ENCODE data around the gene G6PD.

The G6PD gene

DNA sequence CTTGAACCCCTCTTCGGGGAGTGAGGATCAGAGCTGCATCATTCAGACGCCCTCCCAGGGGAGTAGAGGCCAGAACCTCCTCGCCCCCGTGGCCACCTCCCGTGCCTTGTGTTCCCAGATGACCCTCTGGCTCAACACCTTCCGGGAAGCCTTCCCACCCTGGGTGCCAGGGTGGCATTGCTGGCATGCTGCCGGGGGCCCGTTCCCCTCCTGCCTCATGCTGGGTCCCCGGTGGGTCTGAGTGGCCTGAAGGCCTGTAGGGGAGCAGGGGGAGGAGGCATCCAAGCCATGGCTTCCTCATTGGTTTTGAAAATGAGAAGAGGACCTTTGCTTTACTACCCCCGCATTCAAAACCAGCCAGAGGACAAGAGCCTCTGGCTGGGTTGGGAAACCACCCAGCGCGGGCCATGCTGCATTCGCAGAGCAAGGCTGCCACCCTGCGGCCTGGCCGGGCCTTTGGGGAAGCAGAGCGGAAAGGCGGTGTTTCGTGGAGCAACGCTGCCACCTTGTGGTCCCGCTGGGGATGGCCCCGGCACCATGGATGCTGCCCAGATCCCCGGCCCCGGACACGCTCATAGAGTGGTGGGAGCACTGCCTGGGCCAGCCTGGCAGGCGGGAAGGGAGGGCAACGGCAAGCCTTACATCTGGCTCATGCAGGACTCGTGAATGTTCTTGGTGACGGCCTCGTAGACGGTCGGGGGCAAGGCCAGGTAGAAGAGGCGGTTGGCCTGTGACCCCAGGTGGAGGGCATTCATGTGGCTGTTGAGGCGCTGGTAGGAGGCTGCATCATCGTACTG is 11.9 kb downstream of the G6PD start:
- no peak overlapping the region for H3K4me3 ChIP-seq (ENCODE audit: insufficient read depth in 1 of 2, low read depth in 1 of 2, low read length in 2 of 2)
- H2BK5ac ChIP-seq (ENCODE audit: low read depth, low read length, poor library complexity, severe bottlenecking) = no peak overlapping the region
- peaks cover 4% of the 10 kb centered on the region for H3K79me1 ChIP-seq (replicated peaks; ENCODE audit: low read length, poor library complexity, severe bottlenecking)
- H3K4ac ChIP-seq (ENCODE audit: low read depth in 1 of 2, low read length in 2 of 2) = no peak overlapping the region
- WGBS = 32% methylated on average over 28 of the region's 34 CpGs
- H4K8ac ChIP-seq (ENCODE audit: low read length) = peak overlapping the region; percentile 38
- no peak overlapping the region for H2AK5ac ChIP-seq (ENCODE audit: low read length, severe bottlenecking)
- H2BK120ac ChIP-seq (ENCODE audit: low read depth, low read length) = no peak overlapping the region
- no peak overlapping the region for H3K18ac ChIP-seq (ENCODE audit: low read depth in 1 of 2, low read length in 2 of 2)
- peaks cover 0 to 16% of the 10 kb centered on the region in 2 experiments for H3K27me3 ChIP-seq (ENCODE audit: control insufficient read depth in 1 of 2, insufficient read depth in 1 of 2, low read length in 2 of 2)
- H3K9me3 ChIP-seq (ENCODE audit: control insufficient read depth, low read length) = no peaks in the 10 kb centered on the region
- peak overlapping the region; percentile 16 for H2BK15ac ChIP-seq (ENCODE audit: low read depth, poor library complexity, severe bottlenecking)
- no peak overlapping the region for H3K23ac ChIP-seq (ENCODE audit: low read length in 2 of 2)
- H3K4me1 ChIP-seq (ENCODE audit: control insufficient read depth, insufficient read depth, low read depth, low read length) = peaks cover 22% of the 10 kb centered on the region
- no peak overlapping the region for H3K4me2 ChIP-seq (ENCODE audit: low read length, poor library complexity, severe bottlenecking)
- peak overlapping the region; percentile 4 for H3K27ac ChIP-seq (ENCODE audit: low read length, poor library complexity, severe bottlenecking)
- peaks cover 46 to 58% of the 10 kb centered on the region in 2 experiments for H3K36me3 ChIP-seq (ENCODE audit: control insufficient read depth in 1 of 2, insufficient read depth in 2 of 2, low read depth in 1 of 2, low read length in 2 of 2)
- H4K91ac ChIP-seq (ENCODE audit: low read length) = peak overlapping the region; percentile 73
- peak overlapping the region; percentile 18 for H3K9ac ChIP-seq (ENCODE audit: low read length)
- H2AFZ ChIP-seq (ENCODE audit: low read depth, low read length) = no peak overlapping the region
- peak; percentile 78 for DNase-seq
- peak overlapping the region in 1 of 2 experiments; percentile 69 for H3K14ac ChIP-seq (ENCODE audit: low read length in 2 of 2)
- peak overlapping the region; percentile 46 to 77 for H2BK12ac ChIP-seq (ENCODE audit: low read length in 2 of 2)

DNA sequence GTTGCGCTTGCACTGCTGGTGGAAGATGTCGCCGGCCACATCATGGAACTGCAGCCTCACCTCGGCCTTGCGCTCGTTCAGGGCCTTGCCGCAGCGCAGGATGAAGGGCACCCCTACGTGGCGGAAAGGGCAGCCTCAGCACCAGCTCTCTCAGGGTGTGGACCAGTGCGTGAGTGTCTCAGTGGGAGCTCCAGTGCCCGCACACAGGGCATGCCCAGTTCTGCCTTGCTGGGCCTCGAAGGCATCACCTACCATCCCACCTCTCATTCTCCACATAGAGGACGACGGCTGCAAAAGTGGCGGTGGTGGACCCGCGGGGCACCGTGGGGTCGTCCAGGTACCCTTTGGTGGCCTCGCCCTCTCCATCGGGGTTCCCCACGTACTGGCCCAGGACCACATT is 14.0 kb downstream of the G6PD start:
- Histone ChIP-seq H3K27ac (ENCODE audit: low read length, poor library complexity, severe bottlenecking) (no peak overlapping the region), H2AK5ac (ENCODE audit: low read length, severe bottlenecking) (no peak overlapping the region), H2AFZ (ENCODE audit: low read depth, low read length) (no peak overlapping the region), H2BK120ac (ENCODE audit: low read depth, low read length) (no peak overlapping the region), H4K8ac (ENCODE audit: low read length) (no peak overlapping the region), H3K79me1 (replicated peaks; ENCODE audit: low read length, poor library complexity, severe bottlenecking) (peaks cover 3% of the 10 kb centered on the region), H3K18ac (ENCODE audit: low read depth in 1 of 2, low read length in 2 of 2) (no peak overlapping the region), H3K36me3 (ENCODE audit: control insufficient read depth in 1 of 2, insufficient read depth in 2 of 2, low read depth in 1 of 2, low read length in 2 of 2) (peaks cover 39 to 53% of the 10 kb centered on the region in 2 experiments), H3K4ac (ENCODE audit: low read depth in 1 of 2, low read length in 2 of 2) (no peak overlapping the region), H4K91ac (ENCODE audit: low read length) (no peak overlapping the region), H3K9ac (ENCODE audit: low read length) (no peak overlapping the region), H3K9me3 (ENCODE audit: control insufficient read depth, low read length) (no peaks in the 10 kb centered on the region), H3K4me1 (ENCODE audit: control insufficient read depth, insufficient read depth, low read depth, low read length) (peaks cover 27% of the 10 kb centered on the region), H3K4me3 (ENCODE audit: insufficient read depth in 1 of 2, low read depth in 1 of 2, low read length in 2 of 2) (no peak overlapping the region), H2BK15ac (ENCODE audit: low read depth, poor library complexity, severe bottlenecking) (no peak overlapping the region), H3K4me2 (ENCODE audit: low read length, poor library complexity, severe bottlenecking) (no peak overlapping the region), H2BK12ac (ENCODE audit: low read length in 2 of 2) (no peak overlapping the region), H3K23ac (ENCODE audit: low read length in 2 of 2) (no peak overlapping the region), H3K14ac (ENCODE audit: low read length in 2 of 2) (no peak overlapping the region), H3K27me3 (ENCODE audit: control insufficient read depth in 1 of 2, insufficient read depth in 1 of 2, low read length in 2 of 2) (peaks cover 0 to 15% of the 10 kb centered on the region in 2 experiments), H2BK5ac (ENCODE audit: low read depth, low read length, poor library complexity, severe bottlenecking) (no peak overlapping the region)
- WGBS = 94% methylated on average over 20 of the region's 23 CpGs
- no peak for DNase-seq

- Histone ChIP-seq H4K8ac (ENCODE audit: low read length) (no peak overlapping the region), H2AK5ac (ENCODE audit: low read length, severe bottlenecking) (no peak overlapping the region), H3K27ac (ENCODE audit: low read length, poor library complexity, severe bottlenecking) (peak overlapping the region; percentile 89), H2BK12ac (ENCODE audit: low read length in 2 of 2) (no peak overlapping the region), H3K36me3 (ENCODE audit: control insufficient read depth in 1 of 2, insufficient read depth in 2 of 2, low read depth in 1 of 2, low read length in 2 of 2) (peaks cover 39 to 53% of the 10 kb centered on the region in 2 experiments), H3K4me1 (ENCODE audit: control insufficient read depth, insufficient read depth, low read depth, low read length) (peaks cover 29% of the 10 kb centered on the region), H3K27me3 (ENCODE audit: control insufficient read depth in 1 of 2, insufficient read depth in 1 of 2, low read length in 2 of 2) (peaks cover 0 to 15% of the 10 kb centered on the region in 2 experiments), H2BK120ac (ENCODE audit: low read depth, low read length) (no peak overlapping the region), H2BK5ac (ENCODE audit: low read depth, low read length, poor library complexity, severe bottlenecking) (no peak overlapping the region), H3K9ac (ENCODE audit: low read length) (no peak overlapping the region), H3K79me1 (replicated peaks; ENCODE audit: low read length, poor library complexity, severe bottlenecking) (peaks cover 2% of the 10 kb centered on the region), H3K4me2 (ENCODE audit: low read length, poor library complexity, severe bottlenecking) (no peak overlapping the region), H3K4me3 (ENCODE audit: insufficient read depth in 1 of 2, low read depth in 1 of 2, low read length in 2 of 2) (no peak overlapping the region), H3K4ac (ENCODE audit: low read depth in 1 of 2, low read length in 2 of 2) (no peak overlapping the region), H2AFZ (ENCODE audit: low read depth, low read length) (no peak overlapping the region), H2BK15ac (ENCODE audit: low read depth, poor library complexity, severe bottlenecking) (no peak overlapping the region), H3K18ac (ENCODE audit: low read depth in 1 of 2, low read length in 2 of 2) (no peak overlapping the region), H4K91ac (ENCODE audit: low read length) (no peak overlapping the region), H3K14ac (ENCODE audit: low read length in 2 of 2) (no peak overlapping the region), H3K9me3 (ENCODE audit: control insufficient read depth, low read length) (no peaks in the 10 kb centered on the region), H3K23ac (ENCODE audit: low read length in 2 of 2) (no peak overlapping the region)
- 0% methylated on average over 2 of the region's 16 CpGs for WGBS
- peak; percentile 87 for DNase-seq
These were observed 15.0 kb downstream of the G6PD start for GRCh38 chrX:154531626-154532025.

DNA sequence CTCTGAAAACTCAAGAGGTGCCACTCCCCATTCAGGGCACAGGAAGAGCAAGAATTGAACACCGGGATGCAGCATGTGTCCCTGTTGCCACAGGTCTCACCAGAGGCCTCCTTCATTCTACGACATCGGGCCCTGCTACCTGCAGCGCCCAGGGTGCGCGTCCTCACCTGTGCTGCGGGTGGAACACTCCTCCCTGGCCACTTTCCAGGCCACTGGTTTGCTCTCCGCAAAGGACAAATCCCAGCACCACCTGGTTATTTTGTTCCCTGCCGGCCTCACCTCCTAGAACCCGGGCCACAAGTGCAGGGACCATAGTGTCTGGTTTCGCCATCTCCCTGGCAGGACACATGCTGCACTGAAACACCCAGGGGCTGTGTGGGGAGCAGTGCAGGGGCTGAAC is 16.4 kb downstream of the G6PD start:
- no peaks in the 10 kb centered on the region for H3K9me3 ChIP-seq (ENCODE audit: control insufficient read depth, low read length)
- H3K18ac ChIP-seq (ENCODE audit: low read depth in 1 of 2, low read length in 2 of 2) = no peak overlapping the region
- H3K4me1 ChIP-seq (ENCODE audit: control insufficient read depth, insufficient read depth, low read depth, low read length) = peaks cover 29% of the 10 kb centered on the region
- no peak overlapping the region for H2BK12ac ChIP-seq (ENCODE audit: low read length in 2 of 2)
- peak overlapping the region; percentile 30 for H2BK15ac ChIP-seq (ENCODE audit: low read depth, poor library complexity, severe bottlenecking)
- peaks cover 28 to 43% of the 10 kb centered on the region in 2 experiments for H3K36me3 ChIP-seq (ENCODE audit: control insufficient read depth in 1 of 2, insufficient read depth in 2 of 2, low read depth in 1 of 2, low read length in 2 of 2)
- no peaks in the 10 kb centered on the region for H3K79me1 ChIP-seq (replicated peaks; ENCODE audit: low read length, poor library complexity, severe bottlenecking)
- H2AFZ ChIP-seq (ENCODE audit: low read depth, low read length) = no peak overlapping the region
- no peak overlapping the region for H3K4me2 ChIP-seq (ENCODE audit: low read length, poor library complexity, severe bottlenecking)
- no peak for DNase-seq
- H3K27me3 ChIP-seq (ENCODE audit: control insufficient read depth in 1 of 2, insufficient read depth in 1 of 2, low read length in 2 of 2) = peaks cover 0 to 21% of the 10 kb centered on the region in 2 experiments
- no peak overlapping the region for H4K8ac ChIP-seq (ENCODE audit: low read length)
- H2BK5ac ChIP-seq (ENCODE audit: low read depth, low read length, poor library complexity, severe bottlenecking) = no peak overlapping the region
- 92% methylated on average over 11 of the region's 11 CpGs for WGBS
- no peak overlapping the region for H3K4me3 ChIP-seq (ENCODE audit: insufficient read depth in 1 of 2, low read depth in 1 of 2, low read length in 2 of 2)
- H3K27ac ChIP-seq (ENCODE audit: low read length, poor library complexity, severe bottlenecking) = no peak overlapping the region
- no peak overlapping the region for H3K4ac ChIP-seq (ENCODE audit: low read depth in 1 of 2, low read length in 2 of 2)
- no peak overlapping the region for H2AK5ac ChIP-seq (ENCODE audit: low read length, severe bottlenecking)
- H2BK120ac ChIP-seq (ENCODE audit: low read depth, low read length) = no peak overlapping the region
- H3K14ac ChIP-seq (ENCODE audit: low read length in 2 of 2) = no peak overlapping the region
- no peak overlapping the region for H4K91ac ChIP-seq (ENCODE audit: low read length)
- no peak overlapping the region for H3K9ac ChIP-seq (ENCODE audit: low read length)
- no peak overlapping the region for H3K23ac ChIP-seq (ENCODE audit: low read length in 2 of 2)

Data from mesenchymal stem cell (in vitro differentiated cells and primary cell).